ENCODE results near the gene MYRFL. TPM values are rescaled to one million over a fixed set of nuclear protein-coding genes. Genes with fewer than 3 reads are reported as not detected.

Gene MYRFL
- total RNA-seq, 1 donor from 2014 or later: not detected

DNA sequence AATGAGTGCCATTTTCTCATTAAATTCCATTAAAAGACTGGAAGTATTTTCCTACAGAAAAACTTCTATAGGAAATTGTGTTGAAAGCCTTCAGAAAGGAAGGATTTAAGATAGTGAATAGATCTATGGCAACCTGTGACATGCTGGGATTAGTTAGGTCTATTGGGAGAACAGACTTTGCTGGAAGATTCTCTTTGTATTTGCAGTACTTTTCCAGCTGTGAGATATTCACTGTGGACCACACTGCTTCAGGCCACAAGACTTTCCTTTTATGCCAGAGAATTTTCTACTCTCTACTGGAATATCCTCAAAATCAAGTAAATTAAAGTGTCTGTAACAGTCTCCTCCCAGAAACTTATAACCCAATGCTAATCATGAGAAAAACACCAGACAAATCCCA lies 136.2 kb downstream of the MYRFL start:
- H3K27me3 Mint-ChIP-seq (ENCODE audit: unreplicated experiment): no peaks in the 10 kb centered on the region
- H3K27ac Mint-ChIP-seq (ENCODE audit: unreplicated experiment): no peak overlapping the region
- no peak for DNase-seq
- H3K4me3 Mint-ChIP-seq (ENCODE audit: unreplicated experiment): no peak overlapping the region
- no peaks in the 10 kb centered on the region for H3K36me3 Mint-ChIP-seq (ENCODE audit: unreplicated experiment)
- TF ChIP-seq, protein P1, sequence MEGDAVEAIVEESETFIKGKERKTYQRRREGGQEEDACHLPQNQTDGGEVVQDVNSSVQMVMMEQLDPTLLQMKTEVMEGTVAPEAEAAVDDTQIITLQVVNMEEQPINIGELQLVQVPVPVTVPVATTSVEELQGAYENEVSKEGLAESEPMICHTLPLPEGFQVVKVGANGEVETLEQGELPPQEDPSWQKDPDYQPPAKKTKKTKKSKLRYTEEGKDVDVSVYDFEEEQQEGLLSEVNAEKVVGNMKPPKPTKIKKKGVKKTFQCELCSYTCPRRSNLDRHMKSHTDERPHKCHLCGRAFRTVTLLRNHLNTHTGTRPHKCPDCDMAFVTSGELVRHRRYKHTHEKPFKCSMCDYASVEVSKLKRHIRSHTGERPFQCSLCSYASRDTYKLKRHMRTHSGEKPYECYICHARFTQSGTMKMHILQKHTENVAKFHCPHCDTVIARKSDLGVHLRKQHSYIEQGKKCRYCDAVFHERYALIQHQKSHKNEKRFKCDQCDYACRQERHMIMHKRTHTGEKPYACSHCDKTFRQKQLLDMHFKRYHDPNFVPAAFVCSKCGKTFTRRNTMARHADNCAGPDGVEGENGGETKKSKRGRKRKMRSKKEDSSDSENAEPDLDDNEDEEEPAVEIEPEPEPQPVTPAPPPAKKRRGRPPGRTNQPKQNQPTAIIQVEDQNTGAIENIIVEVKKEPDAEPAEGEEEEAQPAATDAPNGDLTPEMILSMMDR (IDR thresholded peaks at IDR 0.05; ENCODE audit: partially characterized antibody, unreplicated experiment): no peak
- no peaks in the 10 kb centered on the region for H3K4me1 Mint-ChIP-seq (ENCODE audit: low read depth, unreplicated experiment)
- no peaks in the 10 kb centered on the region for H3K9me3 Mint-ChIP-seq (ENCODE audit: unreplicated experiment)

DNA sequence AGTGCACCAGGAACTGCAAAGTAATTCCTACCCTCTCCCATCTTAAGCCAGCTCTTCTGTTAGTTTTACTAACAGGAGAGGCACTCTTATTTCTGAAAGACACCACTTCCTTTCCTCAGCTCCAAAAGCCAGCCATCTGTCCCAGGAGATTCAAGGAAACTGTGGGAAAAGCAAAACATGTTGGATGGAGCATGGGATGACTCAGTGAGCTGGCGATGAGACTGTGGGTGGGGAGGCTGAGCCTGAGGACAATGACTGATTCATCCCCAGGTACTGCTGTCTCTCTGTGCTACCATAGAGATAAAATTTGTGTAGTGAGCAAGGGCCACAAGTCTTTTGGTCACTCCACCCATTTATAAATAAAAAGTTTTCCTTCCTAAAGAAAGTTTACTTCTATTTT lies 141.4 kb downstream of the MYRFL start:
- no peak overlapping the region for H3K4me3 Mint-ChIP-seq (ENCODE audit: unreplicated experiment)
- H3K4me1 Mint-ChIP-seq (ENCODE audit: low read depth, unreplicated experiment): no peaks in the 10 kb centered on the region
- no peak overlapping the region for H3K27ac Mint-ChIP-seq (ENCODE audit: unreplicated experiment)
- DNase-seq: no peak
- TF ChIP-seq, protein P1 (IDR thresholded peaks at IDR 0.05; ENCODE audit: partially characterized antibody, unreplicated experiment): no peak
- no peaks in the 10 kb centered on the region for H3K9me3 Mint-ChIP-seq (ENCODE audit: unreplicated experiment)
- no peaks in the 10 kb centered on the region for H3K27me3 Mint-ChIP-seq (ENCODE audit: unreplicated experiment)
- H3K36me3 Mint-ChIP-seq (ENCODE audit: unreplicated experiment): no peaks in the 10 kb centered on the region

DNA sequence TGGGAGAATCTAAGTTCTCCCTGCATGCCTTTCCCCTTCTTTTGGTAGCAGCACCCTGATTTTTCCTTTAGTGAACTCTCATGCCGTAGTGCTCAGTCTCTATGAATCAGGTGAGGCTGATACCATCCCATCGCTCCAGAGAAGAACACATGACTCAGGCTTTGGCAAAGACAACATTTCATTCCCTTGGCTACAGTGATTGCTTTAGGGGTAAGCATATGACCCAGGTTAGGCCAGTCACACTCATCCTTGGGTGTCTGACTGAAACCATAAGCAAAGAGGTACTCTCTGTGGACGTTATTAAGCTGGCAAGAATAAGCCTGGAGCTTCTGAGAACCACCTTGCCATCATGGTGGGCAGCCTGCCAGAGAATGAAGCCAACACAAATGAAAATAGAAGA lies 141.8 kb downstream of the MYRFL start:
- Mint-ChIP-seq H3K27me3 (ENCODE audit: unreplicated experiment) (no peaks in the 10 kb centered on the region), H3K4me3 (ENCODE audit: unreplicated experiment) (no peak overlapping the region), H3K36me3 (ENCODE audit: unreplicated experiment) (no peaks in the 10 kb centered on the region), H3K27ac (ENCODE audit: unreplicated experiment) (no peak overlapping the region), H3K9me3 (ENCODE audit: unreplicated experiment) (no peaks in the 10 kb centered on the region), H3K4me1 (ENCODE audit: low read depth, unreplicated experiment) (no peaks in the 10 kb centered on the region)
- TF ChIP-seq, protein P1 (IDR thresholded peaks at IDR 0.05; ENCODE audit: partially characterized antibody, unreplicated experiment): no peak
- no peak for DNase-seq

DNA sequence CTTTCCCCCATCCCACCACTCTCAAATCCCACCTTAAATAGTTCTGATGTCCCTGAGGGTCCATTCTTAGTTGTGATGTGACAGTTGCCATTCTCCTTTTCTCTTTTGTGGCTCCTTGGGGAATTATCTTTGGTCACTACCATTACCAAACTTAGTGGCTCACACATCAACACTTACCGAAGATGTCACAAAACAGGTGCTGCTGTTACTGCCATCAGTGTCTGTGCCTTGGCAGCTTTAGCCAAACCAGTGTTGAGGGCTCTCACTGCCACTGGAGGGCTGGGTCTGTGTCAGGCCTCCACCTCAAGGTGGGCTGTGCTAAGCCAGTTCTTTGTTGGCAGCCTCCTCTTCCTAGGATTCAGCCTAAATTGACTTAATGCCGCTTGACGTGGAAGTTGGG lies 144.0 kb downstream of the MYRFL start:
- H3K27ac Mint-ChIP-seq (ENCODE audit: unreplicated experiment): no peak overlapping the region
- no peaks in the 10 kb centered on the region for H3K36me3 Mint-ChIP-seq (ENCODE audit: unreplicated experiment)
- no peak for DNase-seq
- H3K27me3 Mint-ChIP-seq (ENCODE audit: unreplicated experiment): no peaks in the 10 kb centered on the region
- TF ChIP-seq, protein P1 (IDR thresholded peaks at IDR 0.05; ENCODE audit: partially characterized antibody, unreplicated experiment): no peak
- no peaks in the 10 kb centered on the region for H3K9me3 Mint-ChIP-seq (ENCODE audit: unreplicated experiment)
- no peak overlapping the region for H3K4me3 Mint-ChIP-seq (ENCODE audit: unreplicated experiment)
- H3K4me1 Mint-ChIP-seq (ENCODE audit: low read depth, unreplicated experiment): no peaks in the 10 kb centered on the region

DNA sequence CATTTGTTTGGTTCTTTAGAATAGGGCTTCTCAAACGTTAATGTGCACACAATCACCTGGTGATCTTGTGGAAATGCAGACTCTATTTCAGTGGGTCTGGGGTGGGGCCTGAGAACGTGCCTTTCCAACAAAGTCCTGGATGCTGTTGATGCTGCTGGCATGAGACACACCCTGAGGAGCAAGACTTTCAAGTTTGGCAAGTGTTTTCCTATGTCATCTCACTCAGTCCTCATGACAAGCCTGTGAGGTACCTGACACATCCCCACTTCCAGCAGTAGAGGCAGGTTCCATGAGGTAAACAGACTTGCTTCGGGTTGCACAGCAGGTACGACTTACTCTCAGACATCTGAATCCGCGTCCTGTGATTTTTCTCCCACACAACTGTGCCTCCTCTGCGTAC lies 147.1 kb downstream of the MYRFL start:
- Mint-ChIP-seq H3K9me3 (ENCODE audit: unreplicated experiment) (no peaks in the 10 kb centered on the region), H3K4me3 (ENCODE audit: unreplicated experiment) (no peak overlapping the region), H3K36me3 (ENCODE audit: unreplicated experiment) (no peaks in the 10 kb centered on the region), H3K27ac (ENCODE audit: unreplicated experiment) (no peak overlapping the region), H3K27me3 (ENCODE audit: unreplicated experiment) (no peaks in the 10 kb centered on the region), H3K4me1 (ENCODE audit: low read depth, unreplicated experiment) (no peaks in the 10 kb centered on the region)
- TF ChIP-seq, protein P1 (IDR thresholded peaks at IDR 0.05; ENCODE audit: partially characterized antibody, unreplicated experiment): no peak
- no peak for DNase-seq
